HepG2 (cell line): ENCODE data around the gene HDLBP. TPM values are rescaled to one million over a fixed set of nuclear protein-coding genes. Genes with fewer than 3 reads are reported as not detected.

ENCODE experiments used
- ATAC-seq: fragments of 200-7000 bp; cut with Tn5 transposase; 3 replicates; pipeline ENCODE4 v1.9.1; 2020; ENCODE audit warnings: mild to moderate bottlenecking, moderate library complexity
- BruUV-seq: library from RNA; stranded (reverse); fragments of 400-500 nt; replicated peaks from 2 replicates; lab custom pipeline; 2021; lab: Mats Ljungman, UMichigan
- CTCF ChIA-PET: fragments of 300-600 bp; formaldehyde crosslinking; extraction: SDS; loops from one replicate; lab custom pipeline; 2021; ENCODE audit warnings: low total read pairs, inconsistent platforms, low intra/inter-chr PET ratio; lab: Yijun Ruan, JAX
- POLR2A ChIA-PET: fragments of 350-600 bp; sonication (Branson Sonifier 250); formaldehyde crosslinking; loops from one replicate; lab custom pipeline; 2020; ENCODE audit warnings: antibody characterized with exemption, inconsistent platforms; lab: Yijun Ruan, JAX
- DNase-seq: peaks from one replicate; pipeline ENCODE4 v3.0.0-alpha.2; 2015; ENCODE audit warnings: low spot score
- FAIRE-seq: peaks from 3 replicates; lab custom pipeline; 2011; peaks lifted over from hg19 to GRCh38; lab: Jason Lieb, UNC
- H2AFZ ChIP-seq: one replicate; pipeline ENCODE4 v1.6.1; 2011; ENCODE audit warnings: low read length, inconsistent platforms
- H3K27ac ChIP-seq: fragments of 300-600 bp; 3 replicates; pipeline ENCODE4 v1.8.0; 2011; ENCODE audit warnings: mixed run types, mild to moderate bottlenecking, mixed read lengths, low read length, inconsistent platforms; ENCODE audit not compliant: insufficient read depth; ENCODE audit errors: extremely low read length
- H3K27me3 ChIP-seq, 2 experiments: fragments of 200-600 bp in 1 of 2; 2 replicates in 1 of 2; 3 replicates in 1 of 2; pipeline versions ENCODE4 v1.6.0 to v1.8.0; 2011; ENCODE audit warnings: low read length in 2 of 2, mild to moderate bottlenecking in 2 of 2, moderate library complexity in 2 of 2, inconsistent platforms in 1 of 2; ENCODE audit not compliant: insufficient read depth in 2 of 2, control insufficient read depth in 1 of 2
- H3K36me3 ChIP-seq, 2 experiments: fragments of 200-600 bp in 1 of 2; replicated peaks in 1 of 2; 2 replicates in 1 of 2; 3 replicates in 1 of 2; pipeline versions ENCODE4 v1.5.1 to v1.8.0; 2011; ENCODE audit warnings: low read length in 2 of 2, inconsistent platforms in 1 of 2; ENCODE audit not compliant: insufficient read depth in 2 of 2, control insufficient read depth in 1 of 2
- H3K4me1 ChIP-seq: 2 replicates; pipeline ENCODE4 v1.5.1; 2012; ENCODE audit warnings: low read length, inconsistent platforms; ENCODE audit not compliant: insufficient read depth
- H3K4me2 ChIP-seq: 2 replicates; pipeline ENCODE4 v1.6.0; 2011; ENCODE audit warnings: low read depth, low read length, inconsistent platforms
- H3K4me3 ChIP-seq, 3 experiments: fragments of 200-600 bp in 1 of 3; sonication (generic), shearing (Covaris generic) in 1 of 3; replicated peaks in 1 of 3; 2 replicates each; pipeline ENCODE4 v1.5.1; 2011 to 2016; ENCODE audit warnings: low read length in 3 of 3, inconsistent platforms in 2 of 3, low read depth in 2 of 3, mild to moderate bottlenecking in 2 of 3, control low read depth in 1 of 3, mixed read lengths in 1 of 3; ENCODE audit not compliant: insufficient read depth in 1 of 3
- H3K79me2 ChIP-seq: one replicate; pipeline ENCODE4 v1.6.1; 2011; ENCODE audit warnings: low read length, inconsistent platforms; ENCODE audit not compliant: insufficient read depth
- H3K9ac ChIP-seq: 2 replicates; pipeline ENCODE4 v1.6.0; 2011; ENCODE audit warnings: mild to moderate bottlenecking, low read depth, low read length, inconsistent platforms; ENCODE audit not compliant: insufficient read depth
- H3K9me3 ChIP-seq: 2 replicates; pipeline ENCODE4 v1.5.1; 2012; ENCODE audit warnings: mild to moderate bottlenecking, low read length
- H4K20me1 ChIP-seq: 2 replicates; pipeline ENCODE4 v1.6.0; 2011; ENCODE audit warnings: inconsistent platforms, mild to moderate bottlenecking, low read length, moderate library complexity; ENCODE audit not compliant: insufficient read depth
- AGO2 ChIP-seq: fragments of 200-400 bp; formaldehyde crosslinking; optimal IDR thresholded peaks from 2 replicates; pipeline ENCODE3; 2017; ENCODE audit warnings: mild to moderate bottlenecking, low read depth, low read length, moderate library complexity
- DMAP1 ChIP-seq: IDR thresholded peaks from 2 replicates; pipeline ENCODE4 v1.6.1; 2016
- HDAC2 ChIP-seq: sonication (generic); formaldehyde crosslinking; IDR thresholded peaks from 2 replicates; pipeline ENCODE4 v1.4.0; 2020; ENCODE audit warnings: missing genetic modification reagents
- MYNN ChIP-seq: sonication (generic); formaldehyde crosslinking; IDR thresholded peaks from 2 replicates; pipeline ENCODE4 v1.4.0; 2020; ENCODE audit warnings: mild to moderate bottlenecking, low read depth, missing genetic modification reagents
- NONO ChIP-seq, 2 experiments: fragments of 450-650 bp in 1 of 2; sonication (generic) in 1 of 2; formaldehyde crosslinking in 1 of 2; IDR thresholded peaks in 1 of 2; conservative IDR thresholded peaks in 1 of 2; 2 replicates each; pipeline versions ENCODE4 v1.6.1 to v1.8.0; 2017 to 2022; ENCODE audit warnings: mild to moderate bottlenecking in 1 of 2, missing genetic modification reagents in 1 of 2, moderate library complexity in 1 of 2
- PCBP1 ChIP-seq: fragments of 200-400 bp; formaldehyde crosslinking; IDR thresholded peaks from 2 replicates; pipeline ENCODE4 v1.6.1; 2017; ENCODE audit warnings: mild to moderate bottlenecking, low read depth, low read length, borderline replicate concordance
- RBM22 ChIP-seq: fragments of 200-400 bp; formaldehyde crosslinking; optimal IDR thresholded peaks from 2 replicates; pipeline ENCODE3; 2017; ENCODE audit warnings: mild to moderate bottlenecking, low read length, moderate library complexity
- ZBTB10 ChIP-seq: sonication (generic); formaldehyde crosslinking; IDR thresholded peaks from 2 replicates; pipeline ENCODE4 v1.4.0; 2020; ENCODE audit warnings: missing genetic modification reagents, borderline replicate concordance
- ZBTB33 ChIP-seq: sonication (generic); formaldehyde crosslinking; IDR thresholded peaks from 2 replicates; pipeline ENCODE4 v1.4.0; 2020; ENCODE audit warnings: missing genetic modification reagents
- ZBTB38 ChIP-seq: sonication (generic); formaldehyde crosslinking; IDR thresholded peaks from 2 replicates; pipeline ENCODE4 v1.5.1; 2020; ENCODE audit warnings: mild to moderate bottlenecking, missing genetic modification reagents
- ZKSCAN1 ChIP-seq: fragments of 150-350 bp; IDR thresholded peaks from 2 replicates; pipeline ENCODE4 v1.6.1; 2014; ENCODE audit warnings: low read length
- ZKSCAN5 ChIP-seq: sonication (generic); formaldehyde crosslinking; IDR thresholded peaks from 2 replicates; pipeline ENCODE4 v1.5.1; 2020; ENCODE audit warnings: mild to moderate bottlenecking, missing genetic modification reagents
- ZNF251 ChIP-seq: sonication (generic); formaldehyde crosslinking; IDR thresholded peaks from 2 replicates; pipeline ENCODE4 v1.9.0; 2021; ENCODE audit warnings: mild to moderate bottlenecking, missing genetic modification reagents
- ZNF33B ChIP-seq: sonication (generic); formaldehyde crosslinking; IDR thresholded peaks from 2 replicates; pipeline ENCODE4 v1.5.1; 2020; ENCODE audit warnings: mild to moderate bottlenecking, missing genetic modification reagents
- ZNF549 ChIP-seq: sonication (generic); formaldehyde crosslinking; IDR thresholded peaks from 2 replicates; pipeline ENCODE4 v1.5.0; 2020; ENCODE audit warnings: missing genetic modification reagents
- ZNF724P ChIP-seq: sonication (generic); formaldehyde crosslinking; IDR thresholded peaks from 2 replicates; pipeline ENCODE4 v1.8.0; 2022; ENCODE audit warnings: missing genetic modification reagents, borderline replicate concordance
- WGBS: methylation state at CpG from one replicate; pipeline ENCODE4 v1.1.6; 2017; ENCODE audit warnings: low lambda C conversion rate; 5-methylcytosine and 5-hydroxymethylcytosine counted together
- in situ Hi-C: cut with HindIII; loops from 2 replicates; pipeline ENCODE4 v1.10.0; 2017; ENCODE audit warnings: low pct_unique_long_range_greater_than_20kb; ENCODE audit not compliant: extremely low pct_ligation_motif_present
- intact Hi-C: fragments of 100-400 bp; cut with micrococcal nuclease; formaldehyde crosslinking; loops from one replicate; pipeline ENCODE4 v1.10.0; 2022; ENCODE audit not compliant: unreplicated experiment
- polyA plus RNA-seq, 8 experiments: library from polyadenylated mRNA; depleted of rRNA in 3 of 8; stranded (reverse) in 7 of 8; unstranded in 1 of 8; fragments of >200 nt; fragmentation: Illumina TruSeq in 4 of 8; extraction: Trizol in 4 of 8; gene quantifications; 2 replicates each; pipeline versions ENCODE4 v1.2.1 to v1.2.3, GENCODE V29; 2011 to 2016; ENCODE audit warnings: low read depth in 4 of 8, missing spikeins in 1 of 8, mixed read lengths in 1 of 8; ENCODE audit not compliant: insufficient read depth in 1 of 8
- total RNA-seq, 5 experiments: library from RNA; depleted of rRNA; stranded (reverse); fragments of >200 nt; fragmentation: Illumina TruSeq; extraction: Trizol; gene quantifications; 2 replicates each; pipeline ENCODE4 v1.2.3, GENCODE V29; 2016; ENCODE audit warnings: low read depth in 1 of 5
- TF ChIP-seq, protein P1 (sequence below), 2 experiments: sonication (generic) in 1 of 2; formaldehyde crosslinking in 1 of 2; IDR thresholded peaks; 2 replicates each; pipeline versions ENCODE4 v1.4.0 to v1.6.1; 2018 to 2020; ENCODE audit warnings: missing genetic modification reagents in 2 of 2, borderline replicate concordance in 1 of 2, low read depth in 1 of 2, mild to moderate bottlenecking in 1 of 2, missing biosample characterization in 1 of 2

Gene HDLBP
- total and polyA plus RNA-seq, 2 of the 13 experiments (the other 11 are each of a cell fraction or from before 2014, with no cell fraction given), result 464 to 707 TPM

DNA sequence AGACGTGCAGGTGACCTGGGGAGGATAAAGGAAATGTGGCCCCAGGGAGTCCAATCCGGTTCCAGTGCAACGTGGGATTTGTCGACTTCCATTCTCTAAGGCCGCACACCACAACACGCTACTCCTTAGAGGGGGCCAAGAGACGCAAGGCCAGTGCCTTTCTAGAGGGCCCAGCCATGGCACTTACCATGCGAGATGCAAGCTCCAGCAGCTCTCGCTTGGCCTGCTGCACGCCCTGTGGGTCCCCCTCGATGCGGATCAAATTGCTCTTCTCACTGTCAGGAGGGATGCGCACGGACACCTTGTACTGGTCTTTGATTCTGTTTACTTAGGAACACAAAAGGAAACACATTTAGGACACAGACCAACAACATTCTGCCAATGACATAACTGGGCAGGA is 65.8 kb downstream of the HDLBP start:
- peaks cover 79 to 97% of the 10 kb centered on the region in 2 experiments for H3K36me3 ChIP-seq
- H3K4me2 ChIP-seq, result no peak overlapping the region
- no peak overlapping the region for H3K27ac ChIP-seq
- TF ChIP-seq ZBTB33 (CRISPR knock-in tag) (peak; percentile 57; the same call in 1 of the 2 replicates), ZKSCAN5 (CRISPR knock-in tag) (no peak), ZBTB38 (CRISPR knock-in tag) (peak; percentile 86), NONO (IDR thresholded peaks at IDR 0.05) (no peak), NONO (CRISPR knock-in tag; conservative IDR thresholded peaks at IDR 0.05) (no peak), ZNF33B (CRISPR knock-in tag) (no peak), RBM22 (peak; percentile 44), AGO2 (peak; percentile 53), HDAC2 (CRISPR knock-in tag) (no peak), MYNN (CRISPR knock-in tag) (no peak), ZNF251 (CRISPR knock-in tag) (no peak), ZKSCAN1 (no peak), ZBTB10 (no peak), ZNF549 (CRISPR knock-in tag) (no peak), DMAP1 (no peak), ZNF724P (CRISPR knock-in tag) (no peak; the same call in 1 of the 2 replicates), PCBP1 (no peak)
- TF ChIP-seq, protein P1, sequence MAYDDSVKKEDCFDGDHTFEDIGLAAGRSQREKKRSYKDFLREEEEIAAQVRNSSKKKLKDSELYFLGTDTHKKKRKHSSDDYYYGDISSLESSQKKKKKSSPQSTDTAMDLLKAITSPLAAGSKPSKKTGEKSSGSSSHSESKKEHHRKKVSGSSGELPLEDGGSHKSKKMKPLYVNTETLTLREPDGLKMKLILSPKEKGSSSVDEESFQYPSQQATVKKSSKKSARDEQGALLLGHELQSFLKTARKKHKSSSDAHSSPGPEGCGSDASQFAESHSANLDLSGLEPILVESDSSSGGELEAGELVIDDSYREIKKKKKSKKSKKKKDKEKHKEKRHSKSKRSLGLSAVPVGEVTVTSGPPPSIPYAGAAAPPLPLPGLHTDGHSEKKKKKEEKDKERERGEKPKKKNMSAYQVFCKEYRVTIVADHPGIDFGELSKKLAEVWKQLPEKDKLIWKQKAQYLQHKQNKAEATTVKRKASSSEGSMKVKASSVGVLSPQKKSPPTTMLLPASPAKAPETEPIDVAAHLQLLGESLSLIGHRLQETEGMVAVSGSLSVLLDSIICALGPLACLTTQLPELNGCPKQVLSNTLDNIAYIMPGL (CRISPR knock-in tag; IDR thresholded peaks at IDR 0.05; ENCODE audit: borderline replicate concordance in 1 of 2, low read depth in 1 of 2), result no peak
- peaks cover 22% of the 10 kb centered on the region; the same call in 1 of the 2 replicates for H4K20me1 ChIP-seq
- H3K9me3 ChIP-seq, result no peaks in the 10 kb centered on the region
- DNase-seq (no peak), FAIRE-seq (no peak), ATAC-seq (peak; percentile 6; the same call in 2 of the 3 replicates)
- H3K79me2 ChIP-seq, result peaks cover 6% of the 10 kb centered on the region
- H3K4me1 ChIP-seq, result peaks cover 3% of the 10 kb centered on the region
- H3K4me3 ChIP-seq, result no peak overlapping the region
- intact Hi-C loops, result no loop called here
- no peak overlapping the region for H2AFZ ChIP-seq
- H3K9ac ChIP-seq, result no peak overlapping the region
- ChIA-PET POLR2A (no interaction called here), CTCF (no interaction called here)
- no peaks in the 10 kb centered on the region for H3K27me3 ChIP-seq
- no TSS peak for BruUV-seq
- WGBS, result 95% methylated on average over 14 of the region's 14 CpGs
- in situ Hi-C loops, result no loop called here
